Fibroblast of lung (primary cell): ENCODE measurements around the gene LRRC10B.

Experiments
- CTCF ChIP-seq, 2 donors: IDR thresholded peaks in 1 of 2; conservative IDR thresholded peaks in 1 of 2; 1 replicate in 1 of 2; 2 replicates in 1 of 2; pipeline ENCODE4 v1.5.1; 2011 to 2012; ENCODE audit warnings: low read length in 2 of 2, control low read depth in 1 of 2, inconsistent platforms in 1 of 2, low read depth in 1 of 2, mild to moderate bottlenecking in 1 of 2
- EZH2 ChIP-seq: IDR thresholded peaks from 2 replicates; pipeline ENCODE4 v1.5.1; 2012; ENCODE audit warnings: low read length, control low read depth, mild to moderate bottlenecking; ENCODE audit errors: missing control alignments

DNA sequence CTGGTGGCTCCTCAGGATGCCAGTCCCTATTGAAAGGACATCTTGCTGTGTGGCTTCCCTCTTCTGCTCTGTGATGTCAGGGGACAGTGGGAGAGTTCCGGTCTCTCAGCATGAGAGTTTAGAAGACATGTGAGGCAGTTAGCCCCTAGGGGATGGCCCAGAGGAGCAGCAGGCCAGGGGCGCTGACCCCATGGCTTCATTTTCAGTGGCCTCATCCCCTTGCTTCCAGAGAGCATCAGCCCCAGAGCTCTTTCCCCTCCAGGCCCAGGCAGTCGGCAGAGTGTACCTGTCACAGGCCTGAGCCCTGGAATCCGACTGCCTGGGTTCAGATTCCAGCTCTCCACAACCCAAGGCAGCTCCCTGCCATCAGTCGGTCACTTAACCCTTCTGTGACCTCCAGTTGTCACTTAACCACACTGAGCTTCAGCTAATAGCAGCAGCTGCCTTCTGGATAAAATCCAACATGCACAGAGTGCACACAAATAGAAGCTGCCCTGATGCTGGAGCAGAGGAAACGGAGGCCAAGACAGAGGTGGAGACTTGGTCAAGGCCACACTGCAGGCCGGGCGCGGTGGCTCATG is 14.1 kb upstream of the LRRC10B start:
- TF ChIP-seq CTCF (conservative IDR thresholded peaks at IDR 0.05 in 1 of 2, IDR thresholded peaks at IDR 0.05 in 1 of 2; ENCODE audit: low read depth in 1 of 2, low read length in 2 of 2) (no peak), EZH2 (no peak)
